Esophagus (tissue), 2 donors: ENCODE data around the gene USP43. TPM values are rescaled to one million over a fixed set of nuclear protein-coding genes. Genes with fewer than 3 reads are reported as not detected.

ENCODE experiments used
- H3K27ac ChIP-seq, 2 donors: one replicate each; pipeline ENCODE4 v1.5.1; 2013; ENCODE audit warnings: low read depth in 2 of 2, mild to moderate bottlenecking in 2 of 2, inconsistent platforms in 1 of 2, low read length in 1 of 2, moderate library complexity in 1 of 2
- H3K27me3 ChIP-seq, 2 donors: one replicate each; pipeline ENCODE4 v1.6.1; 2013; ENCODE audit warnings: low read length in 2 of 2, control low read depth in 1 of 2, mild to moderate bottlenecking in 1 of 2; ENCODE audit not compliant: insufficient read depth in 2 of 2, control insufficient read depth in 1 of 2
- H3K36me3 ChIP-seq, 2 donors: one replicate each; pipeline ENCODE4 v1.6.1; 2013; ENCODE audit warnings: low read length in 1 of 2; ENCODE audit not compliant: control insufficient read depth in 2 of 2, insufficient read depth in 2 of 2
- H3K4me1 ChIP-seq, 2 donors: one replicate each; pipeline ENCODE4 v1.6.1; 2013; ENCODE audit warnings: low read length in 1 of 2; ENCODE audit not compliant: control insufficient read depth in 2 of 2, insufficient read depth in 2 of 2
- H3K4me3 ChIP-seq, 2 donors: one replicate each; pipeline ENCODE4 v1.5.1; 2013; ENCODE audit warnings: low read length in 2 of 2, mild to moderate bottlenecking in 2 of 2, low read depth in 1 of 2, moderate library complexity in 1 of 2
- H3K9me3 ChIP-seq, 2 donors: one replicate each; pipeline ENCODE4 v1.6.1; 2013; ENCODE audit warnings: mild to moderate bottlenecking in 2 of 2, low read depth in 1 of 2, low read length in 1 of 2, moderate library complexity in 1 of 2; ENCODE audit not compliant: control insufficient read depth in 2 of 2, insufficient read depth in 1 of 2
- WGBS, 2 donors: extraction: QIAGEN DNeasy Blood & Tissue Kit; methylation state at CpG; one replicate each; pipeline ENCODE4 v1.1.7; 2013; 5-methylcytosine and 5-hydroxymethylcytosine counted together
- polyA plus RNA-seq, 2 donors: library from polyadenylated mRNA; stranded (reverse); fragments of 200-250 nt; gene quantifications; one replicate each; pipeline ENCODE4 v1.2.3, GENCODE V29; 2013
- donor health status: healthy with polysubstance abuse.
- donor health status: Bipolar disorder and iron deficiency.

USP43 gene
- polyA plus RNA-seq, 2 donors: 5.7 to 5.8 TPM

DNA sequence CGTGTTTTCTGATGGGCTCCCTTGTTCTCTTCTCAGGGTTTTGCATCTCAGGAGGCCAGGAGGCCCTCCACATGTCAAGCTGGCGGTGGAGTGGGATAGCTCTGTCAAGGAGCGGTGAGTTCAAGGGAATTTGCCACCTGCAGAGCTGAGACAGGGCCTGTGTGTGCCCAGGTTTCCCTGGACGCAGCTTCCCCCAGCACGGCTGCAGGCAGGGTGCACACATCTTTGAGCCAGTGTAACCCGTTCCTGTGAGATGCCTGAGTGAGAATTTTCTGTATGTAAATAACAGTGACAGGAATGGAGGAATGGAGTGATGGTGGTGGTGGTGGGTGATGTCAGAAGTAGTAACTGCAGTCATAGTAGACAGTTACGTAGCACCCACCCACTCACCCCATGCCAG lies 54.8 kb downstream of the USP43 start:
- no peak overlapping the region for H3K27ac ChIP-seq
- WGBS, 2 donors: 86 to 91% methylated on average over 7 of the region's 7 CpGs
- no peaks in the 10 kb centered on the region for H3K4me1 ChIP-seq
- no peaks in the 10 kb centered on the region for H3K9me3 ChIP-seq
- H3K36me3 ChIP-seq: peaks cover 0 to 23% of the 10 kb centered on the region in 2 donors
- H3K27me3 ChIP-seq: no peaks in the 10 kb centered on the region
- H3K4me3 ChIP-seq: no peak overlapping the region

DNA sequence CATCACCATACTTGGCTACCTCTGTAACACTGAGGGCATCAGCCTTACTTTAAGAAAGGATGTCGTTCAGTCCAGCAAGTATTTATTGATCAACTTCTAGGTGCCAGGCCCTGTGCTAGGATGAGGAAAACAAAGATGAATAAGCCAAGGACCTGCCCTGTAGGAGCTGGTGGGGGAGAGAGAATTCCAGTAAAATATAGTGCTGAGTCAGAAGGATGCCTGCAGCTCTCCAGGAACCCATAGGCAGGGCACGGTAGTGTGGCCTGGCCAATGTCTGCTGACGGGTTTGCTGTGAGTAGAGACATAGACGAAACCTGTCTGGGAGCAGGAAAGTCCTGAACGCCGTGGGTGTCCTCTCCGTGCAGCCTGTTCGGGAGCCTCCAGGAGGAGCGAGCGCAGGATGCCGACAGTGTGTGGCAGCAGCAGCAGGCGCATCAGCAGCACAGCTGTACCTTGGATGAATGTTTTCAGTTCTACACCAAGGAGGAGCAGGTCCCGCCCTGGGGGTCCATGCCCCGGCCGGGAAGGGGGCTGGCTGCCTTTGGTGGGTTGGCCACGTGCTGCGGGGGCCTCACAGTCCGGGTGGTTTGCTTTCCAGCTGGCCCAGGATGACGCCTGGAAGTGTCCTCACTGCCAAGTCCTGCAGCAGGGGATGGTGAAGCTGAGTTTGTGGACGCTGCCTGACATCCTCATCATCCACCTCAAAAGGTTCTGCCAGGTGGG lies 55.6 kb downstream of the USP43 start:
- Histone ChIP-seq H3K4me3 (no peak overlapping the region), H3K36me3 (peaks cover 0 to 23% of the 10 kb centered on the region in 2 donors), H3K4me1 (no peaks in the 10 kb centered on the region), H3K27me3 (no peaks in the 10 kb centered on the region), H3K27ac (no peak overlapping the region), H3K9me3 (no peaks in the 10 kb centered on the region)
- WGBS, 2 donors: 83 to 85% methylated on average over 18 to 20 of the region's 20 CpGs

DNA sequence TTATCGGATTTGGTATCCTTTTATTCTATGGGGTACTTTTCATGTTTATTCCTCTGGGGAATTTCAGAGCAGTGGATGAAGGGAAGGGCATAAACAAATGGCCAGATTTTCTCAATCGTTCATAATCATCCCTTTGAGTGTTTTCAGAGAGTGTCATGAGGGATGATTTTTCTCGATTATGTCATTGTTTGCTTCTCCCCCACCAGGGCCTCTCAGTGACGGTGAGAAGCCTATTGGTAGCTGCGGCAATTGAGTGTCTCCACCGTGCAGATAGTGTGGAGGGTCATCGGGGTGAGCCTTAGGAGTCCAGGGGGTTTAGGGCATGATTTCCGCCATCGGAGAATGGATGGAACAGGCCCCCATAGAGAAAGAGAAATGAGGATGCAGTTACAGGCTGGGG lies 57.2 kb downstream of the USP43 start:
- Histone ChIP-seq H3K27ac (no peak overlapping the region), H3K4me1 (no peaks in the 10 kb centered on the region), H3K9me3 (no peaks in the 10 kb centered on the region), H3K36me3 (peaks cover 0 to 23% of the 10 kb centered on the region in 2 donors), H3K27me3 (no peaks in the 10 kb centered on the region), H3K4me3 (no peak overlapping the region)
- WGBS, 2 donors: 79 to 84% methylated on average over 9 of the region's 9 CpGs

DNA sequence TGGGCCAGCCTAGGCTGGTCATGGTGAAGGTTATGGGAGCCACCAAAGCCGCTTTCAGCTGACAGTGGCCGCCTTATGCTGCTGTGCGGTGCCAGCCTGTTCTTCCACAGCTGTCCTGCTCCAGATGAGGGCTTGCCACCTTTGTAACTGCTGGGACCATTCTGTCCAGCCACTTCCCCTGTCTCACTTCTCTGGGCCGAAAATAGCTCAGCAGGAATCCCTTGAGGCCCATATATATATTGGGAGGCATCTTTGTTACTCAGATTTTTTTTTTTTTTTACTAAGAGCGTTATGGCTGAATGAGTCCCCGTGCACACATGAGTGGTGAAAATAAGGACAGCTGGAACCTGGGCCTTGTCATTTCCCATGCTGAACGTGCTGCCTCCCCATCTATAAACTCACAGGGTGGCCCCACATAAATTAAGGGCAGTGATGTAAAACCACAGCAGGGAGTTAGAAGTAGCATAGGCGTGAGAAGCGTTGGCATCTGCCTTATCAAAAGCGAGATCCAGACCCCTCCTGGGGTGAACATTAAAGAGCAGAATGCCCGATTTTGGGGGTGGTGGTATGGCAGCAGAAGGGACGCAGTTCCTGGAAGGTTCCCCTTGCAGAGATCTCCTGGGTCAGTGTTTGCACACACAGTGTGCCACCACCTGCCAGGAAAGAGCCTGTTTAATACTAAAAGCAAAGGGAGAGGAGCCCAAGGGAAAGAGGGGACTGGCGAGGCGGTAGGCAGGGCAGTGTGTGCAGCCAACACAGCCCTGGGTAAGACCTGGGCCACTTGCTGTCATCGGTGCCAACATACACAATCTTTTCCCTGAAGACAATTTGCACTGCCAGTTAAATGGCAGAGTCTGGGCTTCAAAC lies 57.8 kb downstream of the USP43 start:
- Histone ChIP-seq H3K27me3 (no peaks in the 10 kb centered on the region), H3K4me3 (no peak overlapping the region), H3K4me1 (no peaks in the 10 kb centered on the region), H3K9me3 (no peaks in the 10 kb centered on the region), H3K36me3 (peaks cover 0 to 23% of the 10 kb centered on the region in 2 donors), H3K27ac (no peak overlapping the region)
- WGBS, 2 donors: 90 to 93% methylated on average over 15 of the region's 15 CpGs

DNA sequence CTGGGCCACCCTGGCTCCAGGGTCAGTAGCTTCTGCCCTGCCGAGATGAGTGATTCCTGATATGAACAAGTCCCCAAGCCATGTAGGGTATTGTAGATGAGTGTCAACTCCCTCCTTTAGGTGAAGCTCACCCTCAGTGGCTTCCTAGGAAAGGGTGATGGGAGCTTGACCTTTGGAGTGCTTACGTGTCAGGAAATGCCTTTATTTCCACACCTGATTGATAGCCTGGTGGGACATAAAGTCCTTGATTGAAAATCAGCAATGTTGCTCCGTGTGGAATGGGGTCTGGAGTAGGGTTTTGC lies 58.4 kb downstream of the USP43 start:
- Histone ChIP-seq H3K4me1 (no peaks in the 10 kb centered on the region), H3K27me3 (no peaks in the 10 kb centered on the region), H3K27ac (no peak overlapping the region), H3K4me3 (no peak overlapping the region), H3K36me3 (peaks cover 0 to 23% of the 10 kb centered on the region in 2 donors), H3K9me3 (no peaks in the 10 kb centered on the region)
- WGBS, 2 donors: 79 to 83% methylated on average over 3 of the region's 3 CpGs

DNA sequence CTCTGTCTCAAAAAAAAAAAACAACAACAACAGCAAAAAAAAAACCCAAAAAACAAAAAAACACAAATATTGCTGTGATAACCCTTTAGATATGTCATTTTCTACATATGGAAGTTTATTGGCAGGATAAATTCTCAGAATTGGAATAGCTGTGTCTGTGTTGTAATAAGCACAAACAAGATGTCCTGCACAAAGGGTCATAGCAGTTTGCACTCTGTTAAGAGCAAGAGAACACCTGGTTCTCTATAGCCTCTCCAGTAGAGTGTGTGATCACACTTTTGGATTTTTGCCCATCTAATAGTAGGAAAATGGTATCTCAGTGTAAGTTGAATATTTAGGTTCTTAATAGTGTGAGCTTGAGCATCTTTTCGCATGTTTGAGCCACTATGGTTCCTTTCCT lies 60.4 kb downstream of the USP43 start:
- Histone ChIP-seq H3K9me3 (no peaks in the 10 kb centered on the region), H3K4me1 (no peaks in the 10 kb centered on the region), H3K27ac (no peak overlapping the region), H3K27me3 (no peaks in the 10 kb centered on the region), H3K4me3 (no peak overlapping the region), H3K36me3 (peaks cover 0 to 11% of the 10 kb centered on the region in 2 donors)
- 92 to 94% methylated on average over 1 of the region's 1 CpG for WGBS, 2 donors

DNA sequence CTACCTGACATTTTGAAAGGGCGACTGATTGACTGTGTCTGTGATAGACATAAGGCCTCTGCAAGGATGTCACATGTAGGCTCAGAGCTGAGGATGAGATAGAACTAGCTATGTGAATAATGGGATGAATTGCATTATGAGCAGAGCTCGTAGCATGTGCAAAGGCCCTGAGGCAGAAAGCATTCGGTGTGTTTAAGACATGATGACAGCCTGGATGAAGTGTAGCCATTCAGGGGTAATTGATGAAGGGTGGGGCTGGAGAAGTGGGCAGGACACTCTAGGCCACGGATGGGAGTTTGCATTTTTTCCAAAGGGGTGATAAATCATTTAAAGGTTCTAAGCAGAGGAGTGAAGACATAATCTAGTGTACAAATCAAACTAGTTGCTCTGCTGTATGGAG lies 62.6 kb downstream of the USP43 start:
- WGBS, 2 donors: 79 to 86% methylated on average over 4 of the region's 4 CpGs
- Histone ChIP-seq H3K36me3 (peaks cover 0 to 2% of the 10 kb centered on the region in 2 donors), H3K4me3 (no peak overlapping the region), H3K27ac (no peak overlapping the region), H3K27me3 (no peaks in the 10 kb centered on the region), H3K4me1 (no peaks in the 10 kb centered on the region), H3K9me3 (no peaks in the 10 kb centered on the region)

DNA sequence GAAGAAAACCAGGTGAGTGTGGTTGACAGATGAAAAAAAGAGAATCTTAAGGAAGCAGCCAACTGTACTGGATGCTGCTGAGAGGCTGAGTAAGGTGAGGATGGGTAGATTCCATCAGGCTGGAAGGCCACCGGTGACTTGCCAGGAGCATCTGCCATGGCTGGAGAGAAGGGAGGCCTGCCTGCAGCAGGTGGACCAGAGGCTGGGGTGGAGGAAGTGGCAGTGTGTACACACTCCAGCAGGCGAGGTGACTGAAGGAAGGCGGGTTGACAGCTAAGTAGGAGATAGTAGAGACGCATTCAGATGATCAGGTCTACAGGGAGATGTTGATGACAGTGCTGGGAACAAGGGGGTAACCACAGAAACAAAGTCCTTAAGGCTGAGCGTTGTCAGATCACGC lies 69.5 kb downstream of the USP43 start:
- H3K4me1 ChIP-seq: no peaks in the 10 kb centered on the region
- peaks cover 0 to 5% of the 10 kb centered on the region in 2 donors for H3K36me3 ChIP-seq
- H3K27me3 ChIP-seq: no peaks in the 10 kb centered on the region
- no peak overlapping the region for H3K4me3 ChIP-seq
- H3K27ac ChIP-seq: no peak overlapping the region
- 92 to 94% methylated on average over 6 of the region's 6 CpGs for WGBS, 2 donors
- no peaks in the 10 kb centered on the region for H3K9me3 ChIP-seq

DNA sequence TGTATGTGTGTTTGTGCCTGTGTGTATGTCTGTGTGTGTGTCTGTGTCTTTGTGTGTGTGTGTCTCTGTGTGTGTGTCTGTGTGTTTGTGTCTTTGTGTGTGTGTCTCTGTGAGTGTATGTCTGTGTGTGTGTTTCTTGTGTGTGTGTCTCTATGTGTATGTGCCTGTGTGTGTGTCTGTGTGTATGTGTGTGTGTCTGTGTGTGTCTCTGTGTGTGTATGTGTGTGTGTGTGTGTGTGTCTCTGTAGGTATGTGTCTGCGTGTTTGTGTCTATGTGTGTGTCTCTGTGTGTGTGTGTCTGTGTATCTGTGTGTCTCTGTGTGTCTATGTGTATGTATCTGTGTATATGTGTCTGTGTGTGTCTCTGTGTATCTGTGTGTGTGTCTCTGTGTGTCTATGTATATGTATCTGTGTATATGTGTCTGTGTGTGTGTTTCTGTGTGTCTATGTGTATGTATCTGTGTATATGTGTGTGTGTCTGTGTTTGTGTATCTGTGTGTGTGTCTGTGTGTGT lies 70.2 kb downstream of the USP43 start:
- Histone ChIP-seq H3K4me3 (no peak overlapping the region), H3K27ac (no peak overlapping the region), H3K27me3 (no peaks in the 10 kb centered on the region), H3K4me1 (no peaks in the 10 kb centered on the region), H3K9me3 (no peaks in the 10 kb centered on the region), H3K36me3 (peaks cover 0 to 5% of the 10 kb centered on the region in 2 donors)
- 89 to 100% methylated on average over 1 of the region's 1 CpG for WGBS, 2 donors
